Measurements from ENCODE around the gene GTPBP4.

DNA sequence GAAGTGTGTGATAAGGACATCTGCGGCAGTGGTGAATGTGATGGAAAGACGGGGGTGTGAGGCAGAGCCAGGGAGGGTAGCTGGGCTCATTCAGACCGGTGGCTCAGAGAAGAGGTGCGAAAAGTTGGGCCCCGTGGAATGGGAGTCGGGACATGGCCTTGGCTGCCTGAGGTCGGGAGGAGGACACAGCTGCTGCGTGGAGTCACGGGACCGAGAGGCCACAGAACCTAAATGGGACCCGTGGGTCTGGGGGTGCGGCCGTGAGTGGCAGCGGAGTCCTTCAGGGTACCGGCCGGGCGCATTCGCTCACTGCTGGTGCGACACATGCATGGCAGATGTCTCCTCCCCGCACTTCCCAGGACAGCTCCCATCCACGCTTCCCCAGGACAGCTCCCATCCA, 33.8 kb upstream of the GTPBP4 start:
- TF ChIP-seq, protein P1, sequence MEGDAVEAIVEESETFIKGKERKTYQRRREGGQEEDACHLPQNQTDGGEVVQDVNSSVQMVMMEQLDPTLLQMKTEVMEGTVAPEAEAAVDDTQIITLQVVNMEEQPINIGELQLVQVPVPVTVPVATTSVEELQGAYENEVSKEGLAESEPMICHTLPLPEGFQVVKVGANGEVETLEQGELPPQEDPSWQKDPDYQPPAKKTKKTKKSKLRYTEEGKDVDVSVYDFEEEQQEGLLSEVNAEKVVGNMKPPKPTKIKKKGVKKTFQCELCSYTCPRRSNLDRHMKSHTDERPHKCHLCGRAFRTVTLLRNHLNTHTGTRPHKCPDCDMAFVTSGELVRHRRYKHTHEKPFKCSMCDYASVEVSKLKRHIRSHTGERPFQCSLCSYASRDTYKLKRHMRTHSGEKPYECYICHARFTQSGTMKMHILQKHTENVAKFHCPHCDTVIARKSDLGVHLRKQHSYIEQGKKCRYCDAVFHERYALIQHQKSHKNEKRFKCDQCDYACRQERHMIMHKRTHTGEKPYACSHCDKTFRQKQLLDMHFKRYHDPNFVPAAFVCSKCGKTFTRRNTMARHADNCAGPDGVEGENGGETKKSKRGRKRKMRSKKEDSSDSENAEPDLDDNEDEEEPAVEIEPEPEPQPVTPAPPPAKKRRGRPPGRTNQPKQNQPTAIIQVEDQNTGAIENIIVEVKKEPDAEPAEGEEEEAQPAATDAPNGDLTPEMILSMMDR (IDR thresholded peaks at IDR 0.05 in 8 of 11, conservative IDR thresholded peaks at IDR 0.05 in 3 of 11) = no peak
- TF ChIP-seq POLR2A (IDR thresholded peaks at IDR 0.05) (no peak), POLR2AphosphoS5 (IDR thresholded peaks at IDR 0.05) (no peak)

All from spleen (tissue), 7 donors.